ENCODE data around the gene LIAS.
"Not testable (repeated sequence)": the region's sequence is repeated elsewhere in the genome, so short reads cannot be mapped to it uniquely, and the experiment has no call there.

Gene LIAS

GRCh38 chr4:39452860-39453587, 5.8 kb upstream of the LIAS start:
- DNase-seq (ENCODE audit: low read depth): no peak

- no peak for DNase-seq (ENCODE audit: low read depth)
These were observed 5.1 kb upstream of the LIAS start for GRCh38 chr4:39453738-39454137.

DNA sequence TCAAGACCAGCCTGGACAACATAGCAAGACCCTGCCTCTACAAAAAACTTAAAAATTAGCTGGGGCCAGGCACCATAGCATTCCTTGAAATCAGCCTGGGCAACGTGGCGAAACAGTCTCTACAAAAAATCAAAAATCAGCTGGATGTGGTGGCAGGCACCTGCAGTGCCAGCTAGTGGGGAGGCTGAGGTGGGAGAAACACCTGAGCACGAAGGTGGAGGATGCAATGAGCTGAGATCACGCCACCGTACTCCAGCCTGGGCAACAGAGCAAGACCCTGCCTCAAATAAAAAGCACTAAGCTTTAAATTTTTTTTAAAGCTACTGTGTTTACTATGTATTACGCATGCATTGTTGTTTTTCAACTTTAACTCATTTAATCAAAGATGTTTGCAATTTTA, 3.4 kb upstream of the LIAS start:
- DNase-seq (ENCODE audit: low read depth): no peak

DNA sequence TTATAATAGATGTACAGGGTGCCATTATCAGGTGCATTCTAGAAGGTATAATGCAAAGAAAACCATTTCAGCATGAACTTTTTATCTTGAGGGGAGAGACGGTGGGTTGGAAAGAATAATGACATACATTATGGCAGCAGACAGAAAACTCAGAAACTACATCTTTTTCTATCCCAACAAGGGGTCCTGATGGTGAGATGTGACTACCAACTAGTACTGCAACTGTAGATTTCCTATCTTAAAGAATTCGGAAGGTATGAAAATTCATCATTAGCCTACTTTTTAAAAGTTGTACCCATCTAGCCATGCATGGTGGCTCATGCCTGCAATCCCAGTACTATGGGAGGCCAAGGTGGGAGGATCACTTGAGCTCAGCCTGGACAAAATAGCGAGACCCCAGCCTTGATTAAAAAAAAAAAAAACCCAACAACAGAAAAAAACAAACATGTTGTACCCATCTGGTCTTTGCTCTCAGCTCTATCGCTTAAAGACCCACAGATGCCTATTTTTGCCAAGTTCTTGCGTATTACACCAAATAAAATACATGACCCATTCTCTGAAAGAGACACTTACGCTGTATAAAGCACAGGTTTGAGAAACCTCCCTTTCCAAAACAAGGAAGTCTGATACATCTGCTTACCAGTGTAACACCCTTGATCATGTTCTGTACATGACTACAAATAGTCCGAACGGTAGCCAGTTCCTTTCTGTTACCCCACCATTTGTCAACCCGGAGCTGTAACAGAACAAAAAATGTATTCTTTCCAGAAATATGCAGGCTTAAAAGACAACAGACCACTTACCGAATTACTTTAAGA, 1.7 kb upstream of the LIAS start:
- no peak for DNase-seq (ENCODE audit: low read depth)

DNA sequence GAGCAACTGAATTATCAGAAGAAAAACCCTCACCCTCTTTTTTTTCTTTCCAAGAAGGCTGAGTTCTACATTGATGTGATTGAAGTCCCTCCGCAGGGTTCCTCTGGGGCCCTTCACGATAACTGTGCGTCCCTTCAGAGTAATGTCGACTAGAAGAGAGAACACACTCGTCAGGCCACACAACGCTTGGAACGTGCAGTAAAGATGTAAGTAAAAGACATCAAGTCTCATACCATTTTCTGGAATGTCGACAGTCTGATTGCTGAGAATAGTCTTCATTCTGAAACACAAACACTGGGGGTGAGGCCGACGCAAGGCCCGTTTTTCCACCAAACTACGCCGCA, 723 bp upstream of the LIAS start:
- DNase-seq (ENCODE audit: low read depth): not testable (repeated sequence)

GRCh38 chr4:39464886-39465501, 6.1 kb downstream of the LIAS start:
- no peak for DNase-seq (ENCODE audit: low read depth)

- DNase-seq (ENCODE audit: low read depth): no peak
These were observed 7.9 kb downstream of the LIAS start for GRCh38 chr4:39466747-39467146.

GRCh38 chr4:39467464-39467863, 8.6 kb downstream of the LIAS start:
- no peak for DNase-seq (ENCODE audit: low read depth)

DNA sequence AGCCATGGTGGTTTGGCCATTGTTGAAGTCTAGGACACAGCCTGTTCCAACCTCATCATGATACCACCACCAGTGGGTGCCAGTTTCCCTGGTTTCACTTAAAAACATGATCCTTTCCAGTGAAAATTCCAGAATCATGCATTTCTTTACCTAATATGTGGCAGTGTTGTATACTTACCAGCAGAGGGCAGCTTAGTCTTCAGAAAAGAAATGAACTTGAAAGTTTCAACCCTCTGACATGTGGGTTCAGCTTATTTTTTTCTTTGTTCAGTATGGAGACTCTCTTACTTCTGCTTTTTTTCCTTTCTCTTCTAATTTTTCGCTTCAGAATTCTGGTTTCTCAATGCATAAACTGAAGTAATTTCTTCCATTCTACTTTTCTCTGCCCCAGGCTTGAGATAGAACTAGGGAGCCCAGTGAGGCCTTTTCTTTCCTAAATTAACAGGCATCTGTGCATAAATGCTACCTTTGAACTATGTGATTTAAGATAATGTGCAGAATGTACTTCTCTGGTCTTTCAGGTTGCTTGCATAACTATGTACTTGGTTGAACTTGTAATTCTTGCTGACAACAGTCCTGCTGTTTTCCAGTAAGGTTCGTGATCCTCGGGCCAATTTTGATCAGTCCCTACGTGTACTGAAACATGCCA, 10.7 kb downstream of the LIAS start:
- no peak for DNase-seq (ENCODE audit: low read depth)

DNA sequence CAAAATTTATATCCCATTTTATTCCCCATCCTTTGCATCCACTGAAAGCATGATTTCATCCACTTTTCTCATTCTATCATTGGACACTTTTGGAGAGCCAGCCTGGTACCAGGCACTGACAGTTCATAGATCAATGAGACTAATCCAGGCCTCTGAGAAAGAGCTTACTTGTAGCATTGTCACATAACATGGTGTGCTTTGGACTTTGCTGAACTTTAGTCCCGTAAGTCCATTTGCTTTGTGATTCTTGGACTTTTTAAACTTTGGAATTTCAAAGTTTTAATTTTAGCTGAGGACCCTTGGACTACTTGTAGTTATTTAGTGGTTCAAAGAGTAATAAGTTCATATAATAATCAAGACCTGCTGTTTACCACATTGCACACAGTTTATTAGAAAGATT, 11.5 kb downstream of the LIAS start:
- no peak for DNase-seq (ENCODE audit: low read depth)

DNA sequence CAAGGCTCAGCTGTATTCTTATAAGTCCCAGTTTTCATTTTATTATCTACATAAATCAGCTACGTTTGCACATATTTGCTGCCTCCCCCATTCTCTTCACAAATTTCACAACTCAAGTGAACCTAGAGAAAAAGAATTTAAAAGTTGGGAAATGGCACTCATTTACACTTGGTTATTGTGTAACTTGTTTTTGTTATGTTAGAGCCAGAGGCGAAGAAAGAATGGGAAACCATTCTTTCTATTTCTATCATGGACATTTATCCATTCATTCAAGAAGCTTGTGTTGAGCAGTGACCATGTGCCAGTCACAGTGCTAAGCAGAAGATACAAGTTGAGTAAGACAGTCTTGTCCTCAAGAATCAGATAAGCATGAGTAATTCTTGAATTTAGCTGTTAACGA, 13.5 kb downstream of the LIAS start:
- no peak for DNase-seq (ENCODE audit: low read depth)

GRCh38 chr4:39476187-39476895, 17.5 kb downstream of the LIAS start:
- DNase-seq (ENCODE audit: low read depth): no peak

DNA sequence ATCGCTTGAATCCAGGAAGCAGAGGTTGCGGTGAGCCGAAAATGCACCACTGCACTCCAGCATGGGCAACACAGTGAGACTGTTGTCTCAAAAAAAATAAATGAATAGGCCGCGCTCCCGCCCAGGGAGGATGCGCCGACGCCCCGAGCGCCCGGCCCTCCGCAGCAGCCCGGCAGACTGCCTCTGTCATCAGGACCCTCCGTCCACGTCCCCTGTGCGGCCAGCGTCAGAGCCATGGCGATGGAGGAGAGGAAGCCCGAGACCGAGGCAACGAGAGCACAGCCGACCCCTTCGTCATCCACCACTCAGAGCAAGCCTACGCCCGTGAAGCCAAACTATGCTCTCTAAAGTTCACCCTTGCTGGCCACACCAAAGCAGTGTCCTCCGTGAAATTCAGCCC, 21.4 kb downstream of the LIAS start:
- no peak for DNase-seq (ENCODE audit: low read depth)

DNA sequence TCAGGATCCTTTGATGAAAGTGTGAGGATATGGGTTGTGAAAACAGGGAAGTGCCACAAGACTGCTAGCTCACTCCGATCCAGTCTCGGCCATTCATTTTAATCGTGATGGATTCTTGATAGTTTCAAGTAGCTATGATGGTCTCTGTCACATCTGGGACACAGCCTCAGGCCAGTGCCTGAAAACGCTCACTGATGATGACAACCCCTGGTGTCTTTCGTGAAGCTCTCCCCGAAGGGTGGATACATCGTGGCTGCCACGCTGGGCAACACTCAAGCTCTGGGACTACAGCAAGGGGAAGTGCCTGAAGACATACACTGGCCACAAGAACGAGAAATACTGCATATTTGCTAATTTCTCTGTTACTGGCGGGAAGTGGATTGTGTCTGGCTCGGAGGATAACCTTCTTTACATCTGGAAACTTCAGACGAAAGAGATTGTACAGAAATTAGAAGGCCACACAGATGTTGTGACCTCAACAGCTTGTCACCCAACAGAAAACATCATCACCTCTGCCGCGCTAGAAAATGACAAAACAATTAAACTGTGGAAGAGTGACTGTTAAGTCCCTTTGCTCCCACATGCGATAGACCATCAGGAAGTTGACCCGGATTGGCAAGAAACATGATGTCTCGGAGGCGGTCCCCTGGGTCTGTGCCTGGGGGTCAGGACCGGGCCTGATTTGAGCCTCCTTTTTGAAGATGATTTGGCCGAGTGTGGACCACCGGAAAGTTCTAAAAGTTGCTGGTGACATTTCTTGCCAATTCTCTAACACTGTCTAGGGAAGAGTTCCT, 22.2 kb downstream of the LIAS start:
- no peak for DNase-seq (ENCODE audit: low read depth)

GRCh38 chr4:39484582-39485272, 25.9 kb downstream of the LIAS start:
- DNase-seq (ENCODE audit: low read depth): no peak

DNA sequence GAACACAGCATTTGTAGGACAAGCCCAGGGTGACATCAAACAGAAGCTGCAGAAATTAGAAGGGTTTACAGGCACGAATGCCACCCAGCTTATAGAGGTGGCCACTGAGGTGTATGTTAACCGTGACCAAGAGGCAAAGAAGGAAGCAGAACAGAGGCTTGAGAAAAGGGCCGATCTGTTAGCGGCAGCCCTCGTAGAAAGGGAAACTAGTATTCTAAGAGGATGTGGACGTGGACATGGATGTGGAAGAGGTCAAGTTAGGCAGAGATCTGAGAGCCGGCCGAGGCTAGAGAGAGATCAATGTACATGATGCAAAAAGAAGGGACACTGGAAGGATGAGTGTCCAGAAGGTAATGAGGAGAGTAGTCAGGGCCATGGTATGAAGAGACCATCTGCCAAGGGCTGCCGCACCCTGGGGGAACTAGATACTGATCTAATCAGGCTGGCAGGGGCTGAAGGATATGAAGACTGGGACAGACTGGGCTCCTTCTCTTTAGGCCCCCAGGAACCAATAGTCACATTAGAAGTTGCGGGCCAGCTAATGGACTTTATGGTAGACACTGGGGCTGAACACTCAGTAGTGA, 27.5 kb downstream of the LIAS start:
- no peak for DNase-seq (ENCODE audit: low read depth)

DNA sequence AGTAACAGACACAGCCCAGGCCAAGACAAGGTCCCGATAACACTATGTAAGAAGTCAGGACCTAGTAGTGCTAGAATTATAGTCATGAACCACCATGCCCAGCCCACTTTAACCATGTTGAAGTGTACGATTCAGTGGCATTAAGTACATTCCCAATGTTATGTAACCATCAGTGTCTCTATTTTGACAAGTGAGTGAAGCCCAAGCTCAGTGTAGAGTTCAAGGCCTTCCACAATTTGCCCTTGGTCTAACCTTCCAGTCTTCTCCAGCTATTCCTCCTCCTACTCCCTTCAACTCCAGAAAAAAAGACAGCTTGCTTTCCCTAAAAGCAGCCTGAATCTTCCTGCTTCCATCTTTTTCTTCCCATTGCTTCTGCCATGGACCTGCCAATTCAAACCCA, 31.5 kb downstream of the LIAS start:
- DNase-seq (ENCODE audit: low read depth): no peak

GRCh38 chr4:39494354-39494753, 35.5 kb downstream of the LIAS start:
- no peak for DNase-seq (ENCODE audit: low read depth)

GRCh38 chr4:39495446-39496213, 36.8 kb downstream of the LIAS start:
- no peak for DNase-seq (ENCODE audit: low read depth)

Measured in stimulated activated CD8-positive, alpha-beta memory T cell treated with anti-CD3 and anti-CD28 coated beads, Interleukin-15, amount 100 ng/mL, for 24 hours (primary cell).